Activated CD4-positive, alpha-beta T cell treated with anti-CD3 and anti-CD28 coated beads, Interleukin-2, amount 50 U/mL, for 4 hours (primary cell): ENCODE measurements around the gene LY9.
"Not testable (repeated sequence)": the region's sequence is repeated elsewhere in the genome, so short reads cannot be mapped to it uniquely, and the experiment has no call there.

Experiments used
- DNase-seq, 2 experiments: peaks; one replicate each; pipeline ENCODE4 v3.0.0-alpha.2; 2020

The LY9 gene

GRCh38 chr1:160774886-160775719 lies 20.9 kb upstream of the LY9 start:
- DNase-seq: no peak

DNA sequence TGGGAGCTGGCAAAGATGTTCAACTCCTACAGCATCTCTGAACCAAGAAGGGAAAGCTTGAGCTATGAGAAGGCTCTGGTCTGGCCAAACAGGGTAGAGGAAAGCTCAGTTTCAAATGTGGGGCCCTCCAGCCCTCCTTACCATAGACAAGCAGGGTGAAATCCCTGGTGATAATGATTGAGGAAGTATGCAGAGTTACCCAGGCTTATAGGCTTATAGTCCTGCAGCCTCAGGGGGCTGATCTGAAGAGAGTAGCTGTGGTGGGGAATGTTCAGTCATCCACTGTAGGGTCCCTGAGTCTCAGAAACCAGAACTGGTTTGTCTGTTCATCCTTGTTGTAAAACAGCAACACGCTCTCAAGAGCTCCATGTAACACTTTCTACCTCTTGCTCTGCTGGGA lies 19.8 kb upstream of the LY9 start:
- no peak for DNase-seq

DNA sequence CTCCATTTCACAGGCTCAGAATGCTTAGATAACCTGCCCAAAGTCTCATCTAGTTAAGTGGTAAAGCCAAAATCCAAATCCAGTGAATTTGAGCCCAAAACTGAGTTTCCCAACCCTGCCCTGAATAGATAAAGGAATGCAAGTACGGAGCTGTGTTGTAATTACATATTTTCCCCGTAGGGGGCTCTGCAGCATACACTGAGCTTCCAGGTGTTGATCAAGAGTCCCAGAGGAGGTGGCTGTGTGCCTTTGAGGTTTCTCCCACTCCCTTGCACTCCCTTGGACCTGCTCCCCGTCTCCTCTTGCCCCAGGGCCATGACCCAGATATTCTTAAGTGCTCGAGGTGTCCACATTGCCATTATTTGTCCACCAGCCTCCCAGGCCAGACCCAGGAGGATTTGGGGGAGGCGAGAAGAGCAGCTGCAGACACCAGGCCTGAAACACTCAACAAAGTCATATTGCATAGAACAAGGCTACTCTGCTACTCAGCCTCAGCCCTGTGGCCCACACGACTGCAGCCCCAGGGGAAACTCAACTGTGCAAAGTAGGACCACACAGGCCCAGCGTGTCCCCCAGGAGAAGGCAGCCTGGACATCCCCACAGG lies 18.4 kb upstream of the LY9 start:
- peak in 1 of 2 experiments; percentile 32 for DNase-seq

DNA sequence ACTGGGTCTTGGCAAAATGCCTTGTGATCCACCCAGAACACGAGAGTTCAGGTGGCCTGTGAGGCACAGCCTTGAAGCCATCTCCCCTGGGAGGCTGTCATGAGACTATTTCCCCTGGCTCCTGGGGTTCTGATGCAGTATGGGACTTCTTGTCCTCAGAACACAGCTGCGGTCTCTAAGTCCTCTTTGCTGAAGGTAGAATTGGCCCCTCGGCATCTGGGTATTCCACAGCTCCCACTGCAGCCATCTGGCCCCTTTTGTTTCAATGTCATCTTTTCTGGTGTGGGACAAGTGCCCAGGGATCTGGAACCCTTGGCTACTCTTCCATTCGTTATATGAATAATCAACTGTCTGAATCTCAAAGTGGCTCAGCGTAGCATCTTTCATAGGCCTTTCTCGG lies 17.0 kb upstream of the LY9 start:
- DNase-seq: no peak

GRCh38 chr1:160779626-160780397 lies 16.2 kb upstream of the LY9 start:
- no peak for DNase-seq

GRCh38 chr1:160780398-160780755 lies 15.6 kb upstream of the LY9 start:
- no peak for DNase-seq

DNA sequence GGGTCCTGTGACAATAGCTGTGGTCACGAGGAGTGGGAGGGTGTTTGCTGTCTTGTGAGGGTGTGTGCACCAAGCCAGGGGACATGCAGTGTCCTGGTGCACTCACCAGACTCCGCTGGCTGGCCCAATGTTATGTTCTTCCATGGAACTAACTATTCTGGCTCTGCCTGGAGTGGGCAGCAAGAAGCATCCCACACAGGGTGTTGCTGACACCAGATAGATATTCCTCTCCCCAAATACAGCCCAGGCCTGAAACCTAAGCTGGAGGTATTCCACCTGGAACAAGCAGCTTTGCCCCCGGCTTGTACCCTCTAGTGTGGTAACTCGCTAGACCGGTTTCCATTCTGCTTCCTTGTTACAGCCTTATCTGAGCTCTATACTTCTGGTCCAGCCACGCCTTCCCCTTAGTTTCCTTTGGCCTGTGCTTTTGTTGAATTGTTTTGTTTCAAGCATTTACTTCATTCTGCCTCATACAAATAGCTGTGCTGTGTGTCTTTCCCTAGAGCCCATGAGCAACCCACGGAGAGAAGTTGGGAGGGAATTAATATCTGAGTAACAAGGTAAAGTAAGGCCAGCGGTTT lies 14.7 kb upstream of the LY9 start:
- no peak for DNase-seq

- no peak for DNase-seq
Observed at GRCh38 chr1:160781914-160782689, 13.9 kb upstream of the LY9 start.

DNA sequence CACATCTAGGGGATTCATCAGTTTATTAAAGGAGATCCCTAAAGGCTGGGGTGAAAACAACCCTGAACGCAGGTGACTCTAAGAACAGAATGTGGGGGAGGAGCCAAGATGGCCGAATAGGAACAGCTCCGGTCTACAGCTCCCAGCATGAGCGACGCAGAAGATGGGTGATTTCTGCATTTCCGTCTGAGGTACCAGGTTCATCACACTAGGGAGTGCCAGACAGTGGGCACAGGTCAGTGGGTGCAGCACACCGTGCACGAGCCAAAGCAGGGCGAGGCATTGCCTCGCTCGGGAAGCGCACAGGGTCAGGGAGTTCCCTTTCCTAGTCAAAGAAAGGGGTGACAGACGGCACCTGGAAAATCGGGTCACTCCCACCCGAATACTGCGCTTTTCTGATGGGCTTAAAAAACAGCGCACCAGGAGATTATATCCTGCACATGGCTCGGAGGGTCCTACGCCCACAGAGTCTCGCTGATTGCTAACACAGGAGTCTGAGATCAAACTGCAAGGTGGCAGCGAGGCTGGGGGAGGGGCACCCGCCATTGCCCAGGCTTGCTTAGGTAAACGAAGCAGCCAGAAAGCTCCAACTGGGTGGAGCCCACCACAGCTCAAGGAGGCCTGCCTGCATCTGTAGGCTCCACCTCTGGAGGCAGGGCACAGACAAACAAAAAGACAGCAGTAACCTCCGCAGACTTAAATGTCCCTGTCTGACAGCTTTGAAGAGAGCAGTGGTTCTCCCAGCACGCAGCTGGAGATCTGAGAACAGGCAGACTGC lies 12.8 kb upstream of the LY9 start:
- not testable (repeated sequence) for DNase-seq

GRCh38 chr1:160789051-160789701 lies 6.8 kb upstream of the LY9 start:
- no peak for DNase-seq

DNA sequence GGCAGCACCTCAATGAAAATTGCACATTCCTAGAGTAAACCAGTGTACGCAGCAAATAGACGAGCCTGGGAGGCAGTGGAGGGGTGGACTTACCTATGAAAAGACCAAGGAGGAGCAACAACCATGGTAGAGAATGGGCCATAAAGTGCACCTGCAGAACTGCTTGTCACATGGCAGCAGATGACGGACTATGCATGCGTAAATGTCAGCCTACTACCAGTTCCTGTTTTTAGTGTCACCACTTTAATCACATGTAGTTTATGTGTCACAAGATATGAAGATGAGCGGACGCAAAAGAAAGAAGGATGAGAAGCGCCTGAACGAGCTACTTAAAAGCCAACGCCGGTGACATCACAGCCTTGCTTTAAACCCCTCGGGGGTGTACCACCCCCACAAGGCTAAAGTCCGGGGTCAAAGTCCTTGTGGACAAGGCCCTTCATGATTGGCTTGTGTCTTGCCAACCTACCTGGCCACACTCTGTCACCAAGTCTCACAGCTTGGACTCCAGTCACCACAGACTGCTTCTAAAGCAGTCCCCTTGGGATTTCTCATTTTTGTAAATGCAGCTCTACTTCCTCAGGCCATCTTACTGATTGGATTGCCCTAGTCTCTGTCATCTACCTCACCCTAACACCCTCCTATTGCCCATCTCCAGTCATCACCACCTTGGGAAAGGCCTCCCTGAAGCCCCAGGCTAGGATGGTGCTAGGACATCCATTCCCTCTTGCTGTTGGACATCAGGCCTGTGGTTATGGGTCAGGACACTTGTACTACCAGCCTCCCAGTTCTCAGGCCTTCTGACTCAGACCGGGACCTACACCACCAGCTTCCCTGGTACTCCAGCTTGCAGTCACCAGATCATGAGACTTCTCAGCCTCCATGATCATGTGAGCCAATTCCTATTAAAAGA lies 6.0 kb upstream of the LY9 start:
- DNase-seq: no peak

- no peak for DNase-seq
Observed at GRCh38 chr1:160794376-160794775, 1.6 kb upstream of the LY9 start.

DNA sequence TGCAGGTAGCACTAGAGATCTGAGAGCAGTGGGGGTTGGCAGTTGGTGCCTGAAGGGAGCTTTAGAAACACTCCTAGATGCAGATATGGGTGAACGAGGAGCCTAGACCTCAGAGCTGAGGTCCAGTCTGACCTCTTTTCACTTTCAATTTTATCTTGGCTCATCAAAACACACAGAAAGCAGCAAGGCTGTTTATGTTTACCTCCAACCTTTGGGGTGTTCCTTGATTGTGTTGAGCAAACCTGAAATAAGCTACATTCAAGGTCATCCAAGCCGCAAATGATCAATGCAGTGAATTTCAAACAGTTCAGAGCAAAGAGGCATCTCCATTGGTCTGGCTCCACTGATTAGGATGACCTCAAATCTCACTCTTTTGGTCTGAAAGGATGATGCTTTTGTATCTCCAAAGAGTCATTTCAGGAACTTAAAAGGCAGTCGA lies 1.3 kb downstream of the LY9 start:
- no peak for DNase-seq

GRCh38 chr1:160797861-160798273 lies 1.9 kb downstream of the LY9 start:
- DNase-seq: peak; percentile 38 to 42

DNA sequence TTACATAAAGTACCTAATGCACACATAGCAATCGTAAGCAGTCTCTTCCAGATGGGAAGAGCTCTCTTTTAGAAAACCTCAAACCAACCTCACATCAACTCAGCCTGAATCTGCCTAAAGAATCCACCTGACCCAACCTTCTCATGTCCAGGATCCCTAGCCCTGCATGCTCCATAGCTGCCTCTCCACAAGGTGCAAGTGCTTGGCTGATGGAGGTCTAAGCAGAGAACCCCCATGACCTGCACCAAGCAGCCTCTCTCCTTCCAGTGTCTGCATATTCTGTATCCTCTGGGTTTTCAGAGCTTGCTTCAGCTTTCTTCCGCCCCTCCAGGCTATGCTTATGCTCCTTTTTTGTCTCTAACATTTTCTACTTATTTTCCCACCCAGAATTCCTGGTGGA lies 2.5 kb downstream of the LY9 start:
- no peak for DNase-seq

DNA sequence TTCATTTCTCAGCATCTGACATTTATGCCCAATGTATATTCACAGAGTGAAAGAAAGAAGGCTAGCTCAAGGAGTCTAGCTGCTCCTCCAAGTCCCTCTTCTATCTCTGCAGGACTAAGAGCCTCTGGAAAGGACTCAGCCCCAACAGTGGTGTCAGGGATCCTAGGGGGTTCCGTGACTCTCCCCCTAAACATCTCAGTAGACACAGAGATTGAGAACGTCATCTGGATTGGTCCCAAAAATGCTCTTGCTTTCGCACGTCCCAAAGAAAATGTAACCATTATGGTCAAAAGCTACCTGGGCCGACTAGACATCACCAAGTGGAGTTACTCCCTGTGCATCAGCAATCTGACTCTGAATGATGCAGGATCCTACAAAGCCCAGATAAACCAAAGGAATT lies 3.7 kb downstream of the LY9 start:
- no peak for DNase-seq

GRCh38 chr1:160800142-160800541 lies 4.2 kb downstream of the LY9 start:
- no peak for DNase-seq

- DNase-seq: no peak
Observed at GRCh38 chr1:160800645-160801408, 4.9 kb downstream of the LY9 start.

DNA sequence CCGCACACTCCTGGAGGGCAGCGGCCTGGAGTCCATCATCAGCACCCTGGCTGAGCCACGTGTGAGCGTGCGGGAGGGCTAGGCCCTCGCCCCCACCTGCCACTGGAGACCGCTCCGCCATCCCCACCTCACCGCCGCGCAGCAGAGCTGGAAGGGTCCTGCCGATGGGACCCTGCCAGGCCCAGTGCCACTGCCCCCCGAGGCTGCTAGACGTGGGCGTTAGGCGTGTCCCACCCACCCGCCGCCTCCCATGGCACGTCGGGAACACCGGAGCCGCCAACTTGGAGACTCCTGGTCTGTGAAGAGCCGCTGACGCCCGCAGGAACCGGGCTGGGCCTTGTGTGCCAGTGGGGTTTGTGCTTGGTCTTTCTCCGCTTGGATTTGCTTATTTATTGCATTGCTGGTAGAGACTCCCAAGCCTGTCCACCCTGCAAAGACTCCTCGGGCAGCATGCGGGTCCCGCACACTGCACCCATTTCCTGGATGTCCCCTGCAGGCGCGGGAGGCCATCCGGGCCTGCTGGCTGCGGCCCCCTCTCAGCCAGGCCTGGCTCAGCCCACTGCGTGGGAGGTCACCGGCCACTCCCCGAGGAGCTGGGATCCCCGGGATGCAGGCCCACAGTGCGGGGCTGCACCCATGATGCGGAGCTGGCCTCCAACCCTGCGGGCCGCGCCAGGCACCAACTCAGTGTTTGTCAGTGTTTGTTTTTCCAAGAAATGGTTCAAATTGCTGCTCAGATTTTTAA lies 6.0 kb downstream of the LY9 start:
- DNase-seq: no peak
